Testis (tissue), 3 donors: ENCODE measurements around the gene IFNGR1. TPM values are rescaled to one million over a fixed set of nuclear protein-coding genes. Genes with fewer than 3 reads are reported as not detected.

Experiments used
- DNase-seq: peaks from one replicate; pipeline ENCODE4 v3.0.0-alpha.2; 2019
- H3K27ac ChIP-seq, 2 donors: fragments of 200-600 bp; sonication (generic); one replicate each; pipeline ENCODE4 v1.5.1; 2019
- H3K27me3 ChIP-seq: fragments of 200-600 bp; sonication (generic); one replicate; pipeline ENCODE4 v1.5.1; 2019
- H3K36me3 ChIP-seq: fragments of 200-600 bp; sonication (generic); one replicate; pipeline ENCODE4 v1.5.1; 2017; ENCODE audit warnings: low read depth; ENCODE audit errors: missing control alignments
- H3K4me1 ChIP-seq: fragments of 200-600 bp; sonication (generic); one replicate; pipeline ENCODE4 v1.5.1; 2019
- H3K4me3 ChIP-seq, 2 donors: fragments of 200-600 bp; sonication (generic); one replicate each; pipeline ENCODE4 v1.5.1; 2017 to 2019
- H3K9me3 ChIP-seq: fragments of 200-600 bp; sonication (generic); one replicate; pipeline ENCODE4 v1.5.1; 2017
- CTCF ChIP-seq, 3 experiments: fragments of 450-650 bp in 2 of 3; fragments of 200-600 bp in 1 of 3; sonication (generic) in 1 of 3; IDR thresholded peaks; one replicate each; pipeline ENCODE4 v1.5.1; 2016 to 2019; ENCODE audit warnings: antibody characterized with exemption in 3 of 3, mild to moderate bottlenecking in 2 of 3, moderate library complexity in 1 of 3
- POLR2A ChIP-seq: fragments of 450-650 bp; IDR thresholded peaks from one replicate; pipeline ENCODE4 v1.6.1; 2017; ENCODE audit warnings: antibody characterized with exemption, mild to moderate bottlenecking, moderate library complexity
- WGBS, 2 donors: methylation state at CpG; one replicate each; pipeline ENCODE4 v1.1.5; 2018; 5-methylcytosine and 5-hydroxymethylcytosine counted together
- intact Hi-C: fragments of 100-400 bp; cut with DNase I; formaldehyde crosslinking; loops from one replicate; pipeline ENCODE4 v1.15.1; 2023; ENCODE audit warnings: low total_unique reads
- polyA plus RNA-seq: library from polyadenylated mRNA; stranded (reverse); fragments of 350-450 nt; fragmentation: Illumina TruSeq; extraction: RNeasy Lipid Tissue Mini Kit (QIAGEN cat#74804); gene quantifications from one replicate; pipeline ENCODE4 v1.2.3, GENCODE V29; 2014; ENCODE audit warnings: low read depth, low replicate concordance; ENCODE audit not compliant: insufficient read depth
- total RNA-seq, 2 donors: library from RNA; depleted of rRNA; stranded (reverse); fragments of >200 nt; gene quantifications; one replicate each; pipeline ENCODE4 v1.2.3, GENCODE V29; 2016

IFNGR1 gene
- total and polyA plus RNA-seq, 3 donors from 2014 or later = 46.4 to 49.6 (median 47.8) TPM

DNA sequence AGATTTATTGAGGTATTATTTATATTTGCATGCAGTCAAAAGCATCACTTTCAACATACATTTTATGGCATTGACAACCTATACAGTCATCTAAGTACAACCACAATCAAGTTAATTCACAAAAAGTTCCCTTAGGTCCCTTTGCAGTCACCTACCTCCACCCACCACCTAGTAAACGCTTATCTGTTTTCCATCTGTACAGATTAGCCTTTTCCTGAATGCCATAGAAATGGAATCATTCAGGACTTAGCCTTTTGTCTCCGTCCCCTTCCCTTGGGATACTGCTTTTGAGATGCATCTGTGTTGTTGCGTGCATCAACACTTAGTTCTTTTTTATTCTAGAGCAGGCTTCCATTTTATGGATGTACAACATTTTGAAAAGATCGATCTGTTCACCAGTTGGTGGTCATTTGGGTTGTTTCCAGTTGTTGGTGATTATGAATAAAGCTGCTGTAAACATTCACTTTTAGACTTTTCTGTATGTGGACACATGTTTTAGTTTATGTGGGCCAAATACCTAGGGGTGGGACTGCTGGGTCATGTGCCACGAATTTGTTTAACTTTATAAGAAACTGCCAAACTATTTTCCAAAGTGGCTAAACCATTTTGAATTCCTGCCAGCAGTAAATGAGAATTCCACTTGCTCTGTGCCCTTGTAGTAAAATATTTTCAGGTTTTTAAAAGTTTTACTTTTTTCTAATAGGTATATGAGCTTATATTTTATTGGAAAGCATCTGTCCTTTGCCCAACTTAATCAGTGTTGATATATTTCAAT lies 17.6 kb upstream of the IFNGR1 start:
- no peak for TF ChIP-seq POLR2A
- no peak for TF ChIP-seq CTCF (IDR thresholded peaks at IDR 0.05)
- H3K9me3 ChIP-seq = no peaks in the 10 kb centered on the region
- H3K27me3 ChIP-seq = no peaks in the 10 kb centered on the region
- H3K27ac ChIP-seq = no peak overlapping the region
- no peaks in the 10 kb centered on the region for H3K36me3 ChIP-seq
- H3K4me1 ChIP-seq = peaks cover 4% of the 10 kb centered on the region
- DNase-seq = no peak
- intact Hi-C loops = no loop called here
- 69 to 83% methylated on average over 5 of the region's 5 CpGs for WGBS, 2 donors
- no peak overlapping the region for H3K4me3 ChIP-seq

DNA sequence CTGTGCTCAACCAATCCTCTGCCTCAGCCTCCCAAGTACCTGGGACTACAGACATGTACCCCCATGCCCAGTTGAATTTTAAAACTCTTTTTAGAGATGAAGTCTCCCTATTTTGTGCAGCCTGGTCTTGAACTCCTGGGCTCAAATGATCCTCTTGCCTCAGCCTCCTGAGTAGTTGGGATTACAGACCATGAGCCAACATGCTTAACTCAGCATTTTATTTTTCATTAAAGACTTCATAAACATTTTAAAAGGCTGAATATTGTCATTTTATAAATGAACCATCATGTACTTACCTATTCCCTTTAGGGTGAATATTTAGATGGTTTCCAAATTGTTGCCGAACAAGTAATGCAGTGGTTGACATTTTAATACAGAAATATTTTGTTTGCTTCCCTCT lies 16.5 kb upstream of the IFNGR1 start:
- intact Hi-C loops = no loop called here
- DNase-seq = no peak
- 94 to 97% methylated on average over 1 of the region's 1 CpG for WGBS, 2 donors
- Histone ChIP-seq H3K27ac (no peak overlapping the region), H3K36me3 (no peaks in the 10 kb centered on the region), H3K9me3 (no peaks in the 10 kb centered on the region), H3K27me3 (no peaks in the 10 kb centered on the region), H3K4me1 (no peaks in the 10 kb centered on the region), H3K4me3 (no peak overlapping the region)
- no peak for TF ChIP-seq POLR2A
- TF ChIP-seq CTCF (IDR thresholded peaks at IDR 0.05) = no peak

DNA sequence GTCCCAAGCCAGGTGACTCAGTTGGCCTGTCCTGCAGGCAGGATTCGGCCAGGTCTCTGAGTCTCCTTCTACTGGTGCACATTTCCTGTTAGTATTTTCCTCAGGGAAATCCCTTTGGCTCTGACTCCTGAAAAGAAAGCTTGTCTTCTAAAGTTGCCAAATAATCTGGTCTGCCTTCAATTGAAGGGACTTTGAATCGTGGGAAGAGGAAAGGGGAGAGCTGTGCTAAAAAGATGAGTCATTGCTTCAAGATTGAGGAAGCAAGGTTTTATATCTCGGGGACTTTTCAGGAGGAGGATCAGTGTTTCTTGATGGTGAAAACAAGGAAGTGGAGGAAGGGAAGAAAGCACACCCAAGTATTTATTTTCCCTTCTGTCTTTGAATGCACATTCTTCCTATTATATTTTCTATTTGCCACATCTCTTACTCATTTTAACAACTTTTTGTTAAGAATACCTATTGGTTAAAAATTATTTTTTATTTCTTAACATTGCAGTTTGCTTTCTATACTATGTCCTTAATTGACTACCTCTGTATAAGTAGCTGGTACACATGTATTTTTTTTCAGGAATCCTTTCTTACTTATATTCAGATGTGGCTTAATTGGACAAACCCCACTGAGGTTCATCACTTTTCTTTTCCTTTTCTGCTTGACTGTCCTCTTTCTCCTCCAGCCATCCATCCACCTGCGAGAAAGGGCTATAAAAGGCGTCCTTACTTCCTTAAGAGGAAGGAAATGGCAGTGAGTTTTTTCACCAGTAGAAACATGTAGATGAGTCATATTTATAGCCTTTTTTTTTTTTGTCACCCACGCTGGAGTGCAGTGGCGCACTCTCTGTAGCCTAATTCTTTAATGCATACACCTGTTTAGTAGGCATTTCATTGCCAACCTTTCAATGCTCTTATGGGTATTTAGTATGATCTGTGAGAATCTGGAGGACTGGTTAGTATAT lies 15.0 kb upstream of the IFNGR1 start:
- DNase-seq = no peak
- Histone ChIP-seq H3K27ac (peak overlapping the region in 1 of 2 donors; percentile 54), H3K4me1 (no peaks in the 10 kb centered on the region), H3K36me3 (no peaks in the 10 kb centered on the region), H3K9me3 (no peaks in the 10 kb centered on the region), H3K27me3 (no peaks in the 10 kb centered on the region), H3K4me3 (no peak overlapping the region)
- intact Hi-C loops = no loop called here
- 54 to 56% methylated on average over 7 of the region's 7 CpGs for WGBS, 2 donors
- TF ChIP-seq POLR2A (no peak), CTCF (IDR thresholded peaks at IDR 0.05) (no peak)

GRCh38 chr6:137231895-137232294 lies 12.7 kb upstream of the IFNGR1 start:
- no peak for TF ChIP-seq POLR2A
- TF ChIP-seq CTCF (IDR thresholded peaks at IDR 0.05) = no peak

More at GRCh38 chr6:137231895-137232294, 12.7 kb upstream of the IFNGR1 start:
- intact Hi-C loops = no loop called here
- H3K27ac ChIP-seq = no peak overlapping the region
- no peak for DNase-seq
- H3K4me1 ChIP-seq = peaks cover 4% of the 10 kb centered on the region
- no peaks in the 10 kb centered on the region for H3K36me3 ChIP-seq
- WGBS, 2 donors = 80 to 82% methylated on average over 4 of the region's 4 CpGs
- no peaks in the 10 kb centered on the region for H3K9me3 ChIP-seq
- H3K27me3 ChIP-seq = no peaks in the 10 kb centered on the region
- no peak overlapping the region for H3K4me3 ChIP-seq
